ENCODE results near the gene NSG1. TPM values are rescaled to one million over a fixed set of nuclear protein-coding genes. Genes with fewer than 3 reads are reported as not detected.

The NSG1 gene
- total and polyA plus RNA-seq, 4 donors: 0.39 to 22.4 (median 1.6) TPM

DNA sequence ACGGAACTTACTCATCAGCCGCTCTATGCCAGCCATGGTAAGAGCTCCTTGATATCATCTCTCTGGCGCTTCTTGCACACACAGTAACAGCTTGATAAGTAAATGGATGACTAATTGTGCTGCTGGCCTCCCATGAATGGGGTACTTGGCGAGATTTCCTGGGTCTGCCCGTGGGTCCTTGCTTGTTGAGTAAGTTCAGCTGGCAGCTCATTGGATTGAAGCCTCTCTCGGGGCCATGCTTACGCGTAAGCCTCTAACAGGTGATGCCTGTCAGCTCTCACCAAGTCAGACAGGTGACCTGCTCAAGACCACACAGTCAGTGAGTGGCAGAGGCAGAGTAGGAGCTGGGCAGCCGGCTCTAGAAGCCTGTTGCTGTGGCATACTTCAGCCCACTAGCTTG is 7.7 kb downstream of the NSG1 start:
- DNase-seq: peak in 1 of 3 donors; percentile 26
- TF ChIP-seq, protein P1, sequence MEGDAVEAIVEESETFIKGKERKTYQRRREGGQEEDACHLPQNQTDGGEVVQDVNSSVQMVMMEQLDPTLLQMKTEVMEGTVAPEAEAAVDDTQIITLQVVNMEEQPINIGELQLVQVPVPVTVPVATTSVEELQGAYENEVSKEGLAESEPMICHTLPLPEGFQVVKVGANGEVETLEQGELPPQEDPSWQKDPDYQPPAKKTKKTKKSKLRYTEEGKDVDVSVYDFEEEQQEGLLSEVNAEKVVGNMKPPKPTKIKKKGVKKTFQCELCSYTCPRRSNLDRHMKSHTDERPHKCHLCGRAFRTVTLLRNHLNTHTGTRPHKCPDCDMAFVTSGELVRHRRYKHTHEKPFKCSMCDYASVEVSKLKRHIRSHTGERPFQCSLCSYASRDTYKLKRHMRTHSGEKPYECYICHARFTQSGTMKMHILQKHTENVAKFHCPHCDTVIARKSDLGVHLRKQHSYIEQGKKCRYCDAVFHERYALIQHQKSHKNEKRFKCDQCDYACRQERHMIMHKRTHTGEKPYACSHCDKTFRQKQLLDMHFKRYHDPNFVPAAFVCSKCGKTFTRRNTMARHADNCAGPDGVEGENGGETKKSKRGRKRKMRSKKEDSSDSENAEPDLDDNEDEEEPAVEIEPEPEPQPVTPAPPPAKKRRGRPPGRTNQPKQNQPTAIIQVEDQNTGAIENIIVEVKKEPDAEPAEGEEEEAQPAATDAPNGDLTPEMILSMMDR (IDR thresholded peaks at IDR 0.05; ENCODE audit: control extremely low read depth, extremely low read depth): no peak
- no peak overlapping the region for H3K27ac ChIP-seq (ENCODE audit: low read depth in 1 of 2, low read length in 1 of 2)
- peaks cover 0 to 6% (median 0%) of the 10 kb centered on the region in 3 donors for H3K27me3 ChIP-seq (ENCODE audit: control insufficient read depth in 3 of 3, insufficient read depth in 3 of 3, low read length in 2 of 3)
- 71 to 79% methylated on average over 9 of the region's 9 CpGs for WGBS, 2 donors
- peaks cover 0 to 1% (median 0%) of the 10 kb centered on the region in 4 donors for H3K9me3 ChIP-seq (ENCODE audit: control insufficient read depth in 4 of 4, insufficient read depth in 3 of 4, low read length in 3 of 4)
- H3K4me1 ChIP-seq (ENCODE audit: control insufficient read depth in 5 of 5, insufficient read depth in 5 of 5, low read length in 5 of 5): peaks cover 0 to 27% (median 0%) of the 10 kb centered on the region in 5 donors
- no peak overlapping the region for H3K9ac ChIP-seq (ENCODE audit: insufficient read depth in 1 of 2, low read length in 2 of 2)
- no peaks in the 10 kb centered on the region for H3K36me3 ChIP-seq (ENCODE audit: control insufficient read depth in 4 of 4, insufficient read depth in 4 of 4, low read length in 4 of 4)
- no peak overlapping the region for H3K4me3 ChIP-seq
- ATAC-seq (ENCODE audit: insufficient read depth, low FRiP score): no peak

DNA sequence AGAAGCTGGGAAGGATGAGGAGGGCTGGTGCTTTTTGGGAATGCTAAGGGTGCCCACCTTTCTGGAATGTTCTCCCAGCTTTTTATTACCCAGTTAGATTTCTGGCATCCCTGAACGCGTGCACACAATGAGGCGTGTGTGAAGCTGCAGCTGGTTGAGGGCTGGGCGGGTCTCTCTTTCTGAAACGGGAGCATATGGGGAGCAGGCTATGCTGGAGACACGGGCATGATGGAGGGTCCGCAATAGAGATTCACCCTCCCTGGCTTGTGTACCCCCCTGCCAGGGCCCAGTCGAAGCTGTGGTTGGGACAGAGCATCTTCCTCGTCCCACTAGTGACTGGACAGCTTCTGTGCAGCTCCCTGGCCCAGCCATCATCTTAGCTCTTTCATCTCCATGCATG is 8.5 kb downstream of the NSG1 start:
- Histone ChIP-seq H3K36me3 (ENCODE audit: control insufficient read depth in 4 of 4, insufficient read depth in 4 of 4, low read length in 4 of 4) (no peaks in the 10 kb centered on the region), H3K27ac (ENCODE audit: low read depth in 1 of 2, low read length in 1 of 2) (no peak overlapping the region), H3K4me1 (ENCODE audit: control insufficient read depth in 5 of 5, insufficient read depth in 5 of 5, low read length in 5 of 5) (peaks cover 0 to 27% (median 0%) of the 10 kb centered on the region in 5 donors), H3K9me3 (ENCODE audit: control insufficient read depth in 4 of 4, insufficient read depth in 3 of 4, low read length in 3 of 4) (peaks cover 0 to 1% (median 0%) of the 10 kb centered on the region in 4 donors), H3K4me3 (no peak overlapping the region), H3K9ac (ENCODE audit: insufficient read depth in 1 of 2, low read length in 2 of 2) (no peak overlapping the region), H3K27me3 (ENCODE audit: control insufficient read depth in 3 of 3, insufficient read depth in 3 of 3, low read length in 2 of 3) (no peaks in the 10 kb centered on the region)
- WGBS, 2 donors: 71 to 86% methylated on average over 9 of the region's 9 CpGs
- TF ChIP-seq, protein P1 (IDR thresholded peaks at IDR 0.05; ENCODE audit: control extremely low read depth, extremely low read depth): no peak
- DNase-seq: no peak
- ATAC-seq (ENCODE audit: insufficient read depth, low FRiP score): no peak

DNA sequence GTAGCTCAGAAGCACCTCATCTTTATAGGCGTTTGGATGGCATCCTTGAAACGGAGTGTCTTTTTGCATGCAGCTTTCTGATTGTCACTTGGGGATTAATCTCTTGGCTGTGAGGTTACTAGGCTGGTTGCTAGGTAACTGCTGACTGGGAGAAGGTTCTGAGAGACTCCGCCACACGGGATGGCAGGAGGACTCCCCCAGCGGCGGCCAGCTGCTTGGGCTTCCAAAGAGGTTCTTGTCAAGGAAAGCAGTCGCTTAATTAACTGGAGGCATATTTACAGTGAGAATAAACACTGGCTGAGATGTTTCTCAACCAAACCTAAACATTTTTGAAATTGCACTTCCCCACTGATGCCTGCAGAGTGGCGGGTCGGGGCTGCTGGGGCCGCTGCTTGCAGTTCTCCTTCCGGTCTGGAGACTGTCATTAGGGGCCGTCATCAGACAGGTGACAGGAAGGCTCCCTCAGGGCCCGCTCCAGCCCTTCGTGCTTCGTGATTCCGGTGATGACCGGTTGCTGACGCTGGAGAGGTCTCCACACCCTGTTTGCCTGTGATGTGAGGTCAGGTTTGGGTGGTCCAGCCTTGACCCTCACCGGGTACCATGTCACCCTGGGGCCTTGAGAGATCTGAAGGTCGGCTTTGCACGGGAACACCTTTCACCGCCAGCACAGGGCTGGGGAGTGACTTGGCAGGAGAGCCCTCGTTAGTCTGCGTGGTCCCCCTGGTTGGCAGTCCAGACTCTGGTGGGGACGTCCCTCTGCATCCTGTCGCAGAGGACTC is 9.1 kb downstream of the NSG1 start:
- Histone ChIP-seq H3K9ac (ENCODE audit: insufficient read depth in 1 of 2, low read length in 2 of 2) (no peak overlapping the region), H3K4me3 (no peak overlapping the region), H3K9me3 (ENCODE audit: control insufficient read depth in 4 of 4, insufficient read depth in 3 of 4, low read length in 3 of 4) (peaks cover 0 to 3% (median 0%) of the 10 kb centered on the region in 4 donors), H3K4me1 (ENCODE audit: control insufficient read depth in 5 of 5, insufficient read depth in 5 of 5, low read length in 5 of 5) (peaks cover 0 to 27% (median 0%) of the 10 kb centered on the region in 5 donors), H3K27ac (ENCODE audit: low read depth in 1 of 2, low read length in 1 of 2) (no peak overlapping the region), H3K27me3 (ENCODE audit: control insufficient read depth in 3 of 3, insufficient read depth in 3 of 3, low read length in 2 of 3) (no peaks in the 10 kb centered on the region), H3K36me3 (ENCODE audit: control insufficient read depth in 4 of 4, insufficient read depth in 4 of 4, low read length in 4 of 4) (no peaks in the 10 kb centered on the region)
- TF ChIP-seq, protein P1 (IDR thresholded peaks at IDR 0.05; ENCODE audit: control extremely low read depth, extremely low read depth): no peak
- WGBS, 2 donors: 29 to 32% methylated on average over 26 of the region's 26 CpGs
- ATAC-seq (ENCODE audit: insufficient read depth, low FRiP score) (no peak), DNase-seq (peak; percentile 81 to 84 (median 82))

Data from lung (tissue), 12 donors.